Posterior cingulate gyrus (tissue), 11 donors: Measurements from ENCODE around the gene VAMP1.
"Not testable (repeated sequence)": the region's sequence is repeated elsewhere in the genome, so short reads cannot be mapped to it uniquely, and the experiment has no call there.

ENCODE experiments used
- DNase-seq, 10 donors: peaks; one replicate each; pipeline versions ENCODE4 v3.0.0 to v3.0.0-alpha.2; 2020 to 2021; ENCODE audit warnings: mixed read lengths in 3 of 10
- intact Hi-C: fragments of 100-400 bp; cut with DNase I; formaldehyde crosslinking; loops from one replicate; pipeline ENCODE4 v1.15.1; 2023

VAMP1 gene, protein sequence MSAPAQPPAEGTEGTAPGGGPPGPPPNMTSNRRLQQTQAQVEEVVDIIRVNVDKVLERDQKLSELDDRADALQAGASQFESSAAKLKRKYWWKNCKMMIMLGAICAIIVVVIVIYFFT

DNA sequence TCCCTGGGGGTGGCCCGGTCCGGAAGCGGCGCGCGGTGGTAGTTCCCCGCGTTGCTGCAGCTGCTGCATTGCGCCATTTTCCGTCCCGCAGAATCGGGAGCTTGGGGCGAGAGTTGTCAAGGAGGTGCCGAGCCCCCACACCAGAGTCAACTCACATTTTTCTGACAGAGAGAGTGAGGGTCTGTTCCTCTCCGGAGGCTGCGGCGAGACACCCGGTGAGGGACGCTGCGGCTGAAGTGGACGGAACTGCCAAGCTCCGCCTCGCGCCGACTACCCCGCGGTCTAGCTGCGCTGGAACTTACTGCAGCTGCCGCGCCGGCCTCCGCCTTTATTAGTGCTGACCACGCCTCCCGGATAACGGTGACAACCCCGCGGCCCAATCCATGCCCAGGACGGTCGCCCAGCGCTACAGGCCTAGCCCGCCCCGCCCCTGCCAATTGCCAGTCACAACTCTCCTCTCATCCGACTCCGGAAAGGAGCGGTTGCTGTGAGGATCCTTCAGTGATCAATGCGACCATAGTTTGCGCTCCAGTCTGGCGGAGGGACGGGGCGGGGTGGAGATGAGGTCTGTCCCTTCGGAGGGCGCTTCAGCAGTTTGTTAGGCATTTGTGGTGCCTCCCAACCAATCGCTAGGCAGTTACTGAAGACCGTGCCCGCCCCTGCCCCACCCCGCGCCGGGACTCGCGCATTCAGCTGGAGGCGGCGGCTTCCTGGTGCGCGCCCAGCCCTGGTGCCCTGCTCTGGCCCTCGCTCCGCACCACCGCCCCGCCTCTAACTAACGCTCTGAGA, at the start of gene VAMP1:
TSS of gene VAMP1 (minus strand) at position 303 of the 789 bp plus-strand sequence. CDS start at position 157, 146 bp downstream.
- intact Hi-C loops = loop anchor here (1.0 kb wide), 2 partner anchors 23 to 64 kb away; partner anchors contain the start of genes GAPDH and MRPL51
- peak; percentile 99 to 100 (median 100) for DNase-seq

DNA sequence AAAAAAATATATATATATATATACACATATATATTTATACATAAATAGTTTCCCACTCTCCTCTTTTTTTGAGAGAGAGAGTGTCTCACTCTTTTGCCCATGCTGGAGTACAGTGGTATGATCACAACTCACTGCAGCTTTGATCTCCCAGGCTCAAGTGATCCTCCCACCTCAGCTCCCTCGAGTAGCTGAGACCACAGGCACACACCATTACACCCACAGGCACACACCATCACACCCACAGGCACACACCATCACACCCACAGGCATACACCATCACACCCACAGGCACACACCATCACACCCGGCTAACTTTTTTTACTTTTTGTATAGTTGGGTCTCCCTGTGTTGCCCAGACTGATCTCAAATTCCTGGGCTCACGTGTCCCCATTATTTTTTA, 49.7 kb upstream of the VAMP1 start:
- DNase-seq = no peak
- intact Hi-C loops = no loop called here

DNA sequence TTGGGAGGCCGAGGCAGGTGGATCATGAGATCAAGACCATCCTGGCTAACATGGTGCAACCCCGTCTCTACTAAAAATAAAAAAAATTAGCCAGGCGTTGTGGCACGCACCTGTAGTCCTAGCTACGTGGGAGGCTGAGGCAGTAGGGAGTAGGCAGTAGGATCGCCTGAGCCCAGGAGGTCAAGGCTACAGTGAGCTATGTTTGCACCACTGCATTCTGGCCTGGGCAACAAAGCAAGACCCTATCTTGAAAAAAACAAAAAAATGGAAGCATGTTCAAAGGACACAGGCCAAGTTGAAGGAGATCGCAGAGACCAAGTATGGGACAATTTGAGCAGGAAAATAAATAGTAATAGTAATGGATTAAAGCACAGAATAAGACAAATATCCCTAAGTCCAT, 37.6 kb upstream of the VAMP1 start:
- intact Hi-C loops = no loop called here
- DNase-seq = peak in 1 of 10 donors; percentile 22

DNA sequence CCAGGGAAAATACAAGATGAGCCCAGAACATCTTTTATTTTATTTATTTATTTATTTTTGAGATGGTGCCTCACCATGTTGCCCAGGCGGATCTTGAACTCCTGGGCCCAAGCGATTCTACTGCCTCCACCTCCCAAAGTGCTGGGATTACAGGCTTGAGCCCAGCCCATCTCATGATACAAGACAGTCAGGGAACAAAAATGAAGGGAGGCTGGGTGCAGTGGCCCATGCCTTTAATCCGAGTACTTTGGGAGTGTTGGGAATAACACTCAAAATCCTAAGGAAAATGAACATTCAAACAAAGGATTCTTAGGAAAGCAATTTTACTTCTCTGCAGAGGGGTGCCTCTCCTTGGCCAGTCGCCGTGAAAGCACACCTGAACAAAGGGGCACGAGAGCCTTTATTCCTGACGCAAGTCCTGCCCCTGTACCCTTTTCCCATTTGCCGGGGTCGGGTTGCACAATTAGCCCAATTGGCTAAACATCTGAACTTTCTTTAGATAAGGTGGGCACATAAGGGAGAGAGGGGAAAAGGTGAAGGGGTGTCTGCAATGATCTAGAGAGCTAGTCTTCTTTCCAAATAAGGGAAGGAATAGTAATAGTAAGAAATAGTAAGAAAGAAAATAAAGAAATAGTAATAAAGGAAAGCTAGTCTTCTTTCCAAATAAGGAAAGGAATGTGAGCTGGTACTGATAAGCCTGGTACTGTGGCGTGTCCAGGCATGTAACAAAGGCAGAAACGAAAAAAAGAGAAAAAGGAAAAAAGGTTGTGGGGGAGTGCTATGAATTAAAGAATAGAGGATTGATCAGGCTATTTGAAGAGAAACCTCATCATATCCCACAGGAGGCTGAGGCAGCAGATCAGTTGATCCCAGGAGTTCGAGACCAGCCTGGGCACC, 36.9 kb upstream of the VAMP1 start:
- intact Hi-C loops = no loop called here

DNA sequence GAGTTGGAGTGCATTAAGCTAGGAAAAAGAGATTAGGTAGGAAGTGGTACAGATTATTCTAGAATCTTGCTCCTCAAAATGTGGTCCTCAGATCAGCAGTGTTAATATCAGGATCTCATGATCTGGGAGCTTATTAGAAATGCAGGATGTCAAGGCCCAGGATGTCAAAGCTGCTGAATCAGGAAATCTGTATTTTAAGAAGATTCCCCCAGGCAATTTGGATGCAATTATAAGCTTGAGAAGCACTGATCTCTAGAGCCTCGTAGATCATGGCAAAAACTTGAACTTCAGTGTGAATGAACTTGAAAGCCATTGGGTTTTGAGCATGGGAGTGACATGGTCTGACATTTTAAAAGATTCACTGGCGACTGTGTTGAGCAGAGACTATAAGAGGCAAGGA, 30.0 kb upstream of the VAMP1 start:
- DNase-seq = no peak
- intact Hi-C loops = no loop called here

More for the DNA sequence above, 36.9 kb upstream of the VAMP1 start:
- DNase-seq = peak in 1 of 10 donors; percentile 24

DNA sequence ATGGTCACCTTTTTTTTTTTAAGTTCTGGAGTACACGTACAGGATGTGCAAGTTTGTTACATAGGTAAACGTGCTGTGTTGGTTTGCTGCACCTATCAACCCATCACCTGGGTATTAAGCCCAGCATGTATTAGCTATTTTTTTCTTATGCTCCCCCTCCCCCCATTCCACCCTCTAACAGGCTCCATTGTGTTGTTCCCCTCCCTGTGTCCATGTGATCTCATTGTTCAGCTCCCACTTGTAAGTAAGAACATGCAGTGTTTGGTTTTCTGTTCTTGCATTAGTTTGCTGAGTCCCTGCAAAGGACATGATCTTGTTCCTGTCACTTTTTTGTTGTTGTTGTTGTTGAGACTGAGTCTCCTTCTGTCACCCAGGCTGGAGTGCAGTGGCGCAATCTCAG, 26.8 kb upstream of the VAMP1 start:
- DNase-seq = peak in 1 of 10 donors; percentile 19
- intact Hi-C loops = not testable (repeated sequence)

DNA sequence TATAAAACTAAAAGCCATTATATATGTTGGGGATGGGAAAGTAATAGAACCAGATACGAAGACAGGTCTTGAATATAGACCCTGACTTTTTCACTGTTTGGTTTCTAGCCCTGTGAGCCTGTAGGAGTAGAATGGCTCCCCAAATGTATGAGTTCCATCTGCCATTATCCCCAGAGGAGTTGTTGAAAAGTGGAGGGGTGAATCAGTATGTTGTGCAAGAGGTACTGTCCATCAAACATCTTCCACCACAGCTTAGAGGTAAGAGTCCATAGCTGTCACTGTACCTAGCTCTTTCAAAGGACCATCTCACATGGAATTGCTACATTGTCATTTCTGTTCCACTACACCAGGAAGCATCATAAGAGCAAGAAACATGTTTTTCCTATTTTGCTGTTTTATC, 24.5 kb upstream of the VAMP1 start:
- DNase-seq = no peak
- intact Hi-C loops = no loop called here

DNA sequence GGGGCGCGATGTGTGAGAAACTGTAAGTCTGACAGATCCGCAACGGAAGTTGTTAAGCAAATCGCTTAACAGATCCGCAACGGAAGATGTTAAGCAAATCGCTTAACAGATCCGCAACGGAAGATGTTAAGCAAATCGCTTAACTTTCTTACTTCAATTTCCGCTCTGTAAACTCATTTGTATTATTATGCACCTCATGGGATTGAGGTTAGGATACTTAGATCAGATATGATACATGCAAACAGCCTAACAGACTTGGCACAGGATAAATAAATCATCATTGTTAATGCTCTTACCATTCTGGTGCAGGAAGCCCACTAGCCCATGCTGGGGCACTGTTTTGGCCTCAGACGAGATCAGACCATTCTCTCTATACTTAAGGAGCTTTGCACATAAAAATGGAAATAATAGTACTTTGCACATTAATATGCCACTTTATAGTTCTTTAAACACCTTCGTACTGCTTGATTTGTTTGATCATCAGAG, 23.8 kb upstream of the VAMP1 start:
- intact Hi-C loops = no loop called here
- DNase-seq = no peak

DNA sequence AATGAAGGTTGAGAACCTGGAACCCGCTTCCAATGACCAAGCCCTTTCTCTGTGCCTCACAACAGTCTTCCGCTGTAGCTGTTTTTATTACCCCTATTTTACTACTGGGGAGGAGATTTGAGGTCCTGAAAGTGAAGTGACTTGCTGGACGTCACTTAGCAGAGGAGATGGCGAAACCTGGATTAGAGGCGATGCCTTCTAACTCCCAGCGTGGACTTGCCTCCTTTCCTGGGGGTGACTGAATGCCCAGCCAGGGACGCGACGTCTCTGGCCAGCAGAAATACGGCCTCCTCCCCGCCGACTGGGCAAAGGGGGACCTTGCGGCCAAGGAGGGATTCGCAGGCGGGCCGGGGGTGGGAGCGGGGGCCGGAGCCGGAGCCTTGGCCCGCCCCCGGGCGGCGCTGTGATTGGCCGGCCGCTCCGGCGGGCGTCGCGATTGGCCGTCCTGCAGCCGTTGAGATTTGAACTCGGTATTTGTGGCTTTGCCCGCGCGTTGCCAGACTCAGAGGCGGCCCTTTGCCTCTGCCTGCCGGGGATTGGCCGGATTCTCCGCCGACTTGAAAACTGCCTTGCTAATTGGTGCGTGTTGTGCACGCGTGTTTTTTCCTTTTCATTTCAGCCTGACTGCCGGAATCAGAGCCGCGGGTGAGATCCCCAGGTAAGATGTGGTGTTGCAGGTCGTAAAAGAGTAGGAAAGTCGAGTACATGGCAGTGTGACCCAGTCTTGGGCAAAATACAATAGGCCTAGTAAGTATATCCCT, 23.2 kb upstream of the VAMP1 start, which contains the start of gene NCAPD2:
TSS of gene NCAPD2 (plus strand) at position 606 of the 761 bp plus-strand sequence. CDS start 997 bp downstream, outside the sequence.
- intact Hi-C loops = loop anchor here (1.0 to 2.0 kb wide), 2 partner anchors 22 to 39 kb away; no protein-coding TSS in a partner anchor
- peak; percentile 94 to 99 (median 98) for DNase-seq

DNA sequence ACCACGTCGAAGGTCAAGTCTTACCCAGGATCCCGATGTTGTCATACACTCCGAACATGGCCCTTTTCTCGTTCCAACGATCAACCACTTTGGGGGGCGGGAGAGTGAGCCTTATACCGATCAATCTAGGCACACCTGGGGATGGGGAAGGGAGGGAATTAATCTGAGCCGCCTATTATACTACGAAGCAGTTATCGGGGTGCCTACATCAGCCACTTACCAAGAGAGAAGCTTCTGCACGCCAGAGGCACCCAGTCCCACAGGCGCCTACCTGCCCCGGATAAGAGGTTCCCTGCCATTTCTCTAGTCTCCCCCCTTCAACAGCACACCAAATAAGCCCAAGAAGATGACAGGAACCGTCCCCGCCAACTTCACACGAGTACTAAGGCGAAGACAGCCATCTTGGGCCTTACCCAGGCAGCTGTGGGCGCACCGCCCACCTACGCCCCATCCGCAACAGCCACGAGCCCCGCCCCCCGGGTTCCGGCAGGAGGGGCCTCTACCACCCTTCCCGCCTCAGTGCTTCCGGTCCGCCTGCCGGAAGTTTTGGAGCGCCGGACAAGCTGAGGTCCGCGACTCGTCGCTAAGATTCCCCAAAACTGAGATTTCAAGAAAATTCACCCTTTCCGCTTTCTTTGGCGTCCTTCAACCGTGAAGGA, 22.5 kb upstream of the VAMP1 start, which contains the start of gene MRPL51:
TSS of gene MRPL51 (minus strand) at position 425 of the 659 bp plus-strand sequence. CDS start at position 299, 126 bp downstream.
- intact Hi-C loops = loop anchor here (1.0 to 2.0 kb wide), 2 partner anchors 22 to 40 kb away; no protein-coding TSS in a partner anchor
- DNase-seq = peak; percentile 90 to 100 (median 96)

DNA sequence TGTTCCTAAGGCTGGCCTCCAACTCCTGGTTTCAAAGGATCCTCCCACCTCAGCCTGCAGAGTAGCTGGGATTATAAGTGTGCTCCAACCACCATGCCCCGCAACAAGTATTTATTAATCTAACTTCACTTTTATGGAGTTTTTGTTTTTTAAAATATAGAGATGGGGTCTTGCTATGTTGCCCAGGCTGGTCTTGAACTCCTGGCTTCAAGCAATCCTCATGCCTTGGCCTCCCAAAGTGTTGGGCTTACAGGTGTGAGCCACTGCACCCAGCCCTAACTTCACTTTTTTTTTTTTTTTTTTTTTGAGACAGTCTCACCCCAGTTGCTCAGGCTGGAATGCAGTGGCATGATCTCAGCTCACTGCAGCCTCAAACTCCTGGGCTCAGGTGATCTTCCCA, 20.2 kb upstream of the VAMP1 start:
- DNase-seq, intact Hi-C loops: not testable (repeated sequence)

DNA sequence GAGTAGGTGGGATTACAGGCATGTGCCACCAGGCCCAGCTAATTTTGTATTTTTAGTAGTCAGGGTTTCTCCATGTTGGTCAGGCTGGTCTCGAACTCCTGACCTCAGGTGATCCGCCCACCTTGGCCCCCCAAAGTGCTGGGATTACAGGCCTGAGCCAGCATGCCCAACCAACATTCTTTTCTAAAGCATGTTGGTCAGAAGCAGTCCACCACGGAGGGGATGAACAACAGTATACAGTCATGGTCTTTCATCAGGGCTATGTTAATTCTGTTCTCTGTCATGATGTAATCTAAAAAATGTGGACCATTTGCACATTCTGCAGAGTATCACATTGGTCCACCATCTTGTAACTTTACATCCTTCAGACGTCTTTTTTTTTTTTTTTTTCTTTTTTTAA, 19.0 kb upstream of the VAMP1 start:
- no peak for DNase-seq
- intact Hi-C loops = no loop called here

DNA sequence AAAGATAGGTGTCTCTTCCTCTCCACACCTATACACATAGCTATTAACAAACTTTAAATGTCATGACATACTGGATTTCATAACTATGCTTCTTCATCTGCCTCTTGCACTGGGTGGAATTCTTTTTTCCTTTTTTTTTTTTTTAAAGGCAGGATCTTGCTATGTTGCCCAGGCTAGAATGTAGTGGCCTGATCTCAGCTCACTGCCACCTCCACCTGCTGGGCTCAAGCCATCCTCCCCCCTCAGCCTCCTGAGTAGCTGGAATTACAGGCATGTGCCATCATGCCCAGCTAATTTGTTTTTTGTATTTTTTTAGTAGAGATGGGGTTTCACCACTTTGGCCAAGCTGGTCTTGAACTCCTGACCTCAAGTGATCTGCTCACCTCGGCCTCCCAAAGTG, 17.8 kb upstream of the VAMP1 start:
- DNase-seq = no peak
- intact Hi-C loops = no loop called here

DNA sequence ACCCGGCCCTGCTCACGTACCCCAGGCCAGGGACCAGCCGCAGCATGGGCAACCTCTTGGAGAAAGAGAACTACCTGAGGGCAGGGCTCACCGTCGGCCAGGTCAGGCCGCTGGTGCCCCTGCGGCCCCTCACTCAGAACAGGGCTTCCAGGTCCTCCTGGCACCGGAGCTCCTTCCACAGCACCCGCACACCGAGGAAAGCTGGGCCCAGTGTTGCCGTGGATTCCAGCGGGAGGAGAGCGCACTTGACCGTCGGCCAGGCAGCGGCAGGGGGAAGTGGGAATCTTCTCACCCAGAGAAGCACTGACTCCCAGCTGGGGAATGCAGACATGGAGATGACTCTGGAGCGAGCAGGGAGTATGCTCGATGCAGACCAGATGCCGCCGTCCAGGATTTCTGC, 7.9 kb upstream of the VAMP1 start:
- DNase-seq = no peak
- intact Hi-C loops = no loop called here

DNA sequence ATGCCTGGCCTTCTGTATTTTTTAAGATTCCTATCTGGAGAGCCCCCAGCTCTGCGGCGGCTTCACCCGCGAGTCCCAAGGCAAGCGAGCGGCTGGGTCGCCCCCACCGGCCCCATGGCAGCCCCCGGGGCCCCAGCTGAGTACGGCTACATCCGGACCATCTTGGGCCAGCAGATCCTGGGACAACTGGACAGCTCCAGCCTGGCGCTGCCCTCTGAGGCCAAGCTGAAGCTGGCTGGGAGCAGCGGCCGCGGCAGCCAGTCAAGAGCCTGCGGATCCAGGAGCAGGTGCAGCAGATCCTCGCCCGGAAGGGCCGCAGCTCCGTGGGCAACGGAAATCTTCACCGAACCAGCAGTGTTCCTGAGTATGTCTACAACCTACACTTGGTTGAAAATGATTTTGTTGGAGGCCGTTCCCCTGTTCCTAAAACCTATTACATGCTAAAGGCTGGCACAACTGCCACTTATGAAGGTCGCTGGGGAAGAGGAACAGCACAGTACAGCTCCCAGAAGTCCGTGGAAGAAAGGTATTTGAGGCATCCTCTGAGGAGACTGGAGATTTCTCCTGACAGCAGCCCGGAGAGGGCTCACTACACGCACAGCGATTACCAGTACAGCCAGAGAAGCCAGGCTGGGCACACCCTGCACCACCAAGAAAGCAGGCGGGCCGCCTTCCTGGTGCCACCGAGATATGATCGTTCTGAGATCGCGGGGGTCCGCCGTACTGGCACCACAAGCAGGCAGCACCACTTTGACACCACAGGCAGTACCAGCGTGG, 7.3 kb upstream of the VAMP1 start:
- intact Hi-C loops = not testable (repeated sequence)

DNA sequence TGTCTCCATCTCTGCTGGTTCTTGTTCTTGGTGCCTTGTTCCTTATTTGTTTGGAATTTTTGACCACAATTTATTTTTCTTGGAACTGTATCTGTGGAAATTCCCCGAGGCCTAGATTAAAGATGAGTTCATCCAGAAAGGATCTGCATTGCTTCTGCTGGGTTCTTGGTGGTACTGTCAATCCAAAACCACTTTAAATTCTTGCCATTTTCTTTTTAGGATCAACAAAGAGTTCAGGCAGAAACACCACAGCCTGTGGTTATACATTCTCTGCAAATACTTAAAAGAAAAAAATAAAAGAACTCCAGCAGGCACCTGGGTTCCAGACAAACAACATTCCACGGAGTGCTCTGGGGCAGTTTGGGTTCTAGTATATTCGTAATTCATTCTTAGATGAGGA, 6.0 kb upstream of the VAMP1 start:
- no peak for DNase-seq
- intact Hi-C loops = no loop called here

More for the DNA sequence above, 7.3 kb upstream of the VAMP1 start:
- peak in 1 of 10 donors; percentile 66 for DNase-seq

DNA sequence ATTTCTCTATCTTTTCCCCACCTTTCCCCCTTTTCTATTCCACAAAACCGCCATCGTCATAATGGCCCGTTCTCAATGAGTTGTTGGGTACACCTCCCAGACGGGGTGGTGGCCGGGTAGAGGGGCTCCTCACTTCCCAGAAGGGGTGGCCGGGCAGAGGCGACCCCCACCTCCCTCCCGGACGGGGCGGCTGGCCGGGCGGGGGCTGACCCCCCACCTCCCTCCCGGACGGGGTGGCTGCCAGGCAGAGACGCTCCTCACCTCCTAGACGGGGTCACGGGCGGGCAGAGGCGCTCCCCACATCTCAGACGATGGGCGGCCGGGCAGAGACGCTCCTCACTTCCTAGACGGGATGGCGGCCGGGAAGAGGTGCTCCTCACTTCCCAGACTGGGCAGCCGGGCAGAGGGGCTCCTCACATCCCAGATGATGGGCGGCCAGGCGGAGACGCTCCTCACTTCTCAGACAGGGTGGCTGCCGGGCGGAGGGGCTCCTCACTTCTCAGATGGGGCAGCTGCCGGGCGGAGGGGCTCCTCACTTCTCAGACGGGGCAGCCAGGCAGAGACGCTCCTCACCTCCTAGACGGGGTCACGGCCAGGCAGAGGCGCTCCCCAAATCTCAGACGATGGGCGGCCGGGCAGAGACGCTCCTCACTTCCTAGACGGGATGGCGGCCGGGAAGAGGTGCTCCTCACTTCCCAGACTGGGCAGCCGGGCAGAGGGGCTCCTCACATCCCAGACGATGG, 4.9 kb upstream of the VAMP1 start:
- DNase-seq = peak in 1 of 10 donors; percentile 76
- intact Hi-C loops = not testable (repeated sequence)

DNA sequence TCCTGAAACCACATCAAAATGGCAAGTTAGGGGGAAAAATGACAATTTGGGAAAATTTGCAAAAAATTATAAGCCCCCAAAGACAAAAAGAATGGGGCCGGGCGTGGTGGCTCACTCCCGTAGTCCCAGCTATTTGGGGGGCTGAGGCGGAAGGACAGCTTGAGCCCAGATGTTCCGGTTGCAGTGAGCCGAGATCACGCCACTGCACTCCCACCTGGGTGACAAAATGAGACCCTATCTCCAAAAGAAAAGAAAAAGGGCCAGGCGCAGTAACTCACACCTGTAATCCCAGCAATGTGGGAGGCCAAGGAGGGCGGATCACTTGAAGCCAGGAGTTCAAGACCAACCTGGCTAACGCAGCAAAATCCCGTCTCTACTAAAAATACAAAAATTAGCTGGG, 2.0 kb upstream of the VAMP1 start:
- peak in 1 of 10 donors; percentile 58 for DNase-seq
- intact Hi-C loops = no loop called here
